ENCODE data around the gene SLC12A9. TPM values are rescaled to one million over a fixed set of nuclear protein-coding genes. Genes with fewer than 3 reads are reported as not detected.

The SLC12A9 gene
- total RNA-seq, 6 donors from 2014 or later = 14.5 to 50.1 (median 43.9) TPM

DNA sequence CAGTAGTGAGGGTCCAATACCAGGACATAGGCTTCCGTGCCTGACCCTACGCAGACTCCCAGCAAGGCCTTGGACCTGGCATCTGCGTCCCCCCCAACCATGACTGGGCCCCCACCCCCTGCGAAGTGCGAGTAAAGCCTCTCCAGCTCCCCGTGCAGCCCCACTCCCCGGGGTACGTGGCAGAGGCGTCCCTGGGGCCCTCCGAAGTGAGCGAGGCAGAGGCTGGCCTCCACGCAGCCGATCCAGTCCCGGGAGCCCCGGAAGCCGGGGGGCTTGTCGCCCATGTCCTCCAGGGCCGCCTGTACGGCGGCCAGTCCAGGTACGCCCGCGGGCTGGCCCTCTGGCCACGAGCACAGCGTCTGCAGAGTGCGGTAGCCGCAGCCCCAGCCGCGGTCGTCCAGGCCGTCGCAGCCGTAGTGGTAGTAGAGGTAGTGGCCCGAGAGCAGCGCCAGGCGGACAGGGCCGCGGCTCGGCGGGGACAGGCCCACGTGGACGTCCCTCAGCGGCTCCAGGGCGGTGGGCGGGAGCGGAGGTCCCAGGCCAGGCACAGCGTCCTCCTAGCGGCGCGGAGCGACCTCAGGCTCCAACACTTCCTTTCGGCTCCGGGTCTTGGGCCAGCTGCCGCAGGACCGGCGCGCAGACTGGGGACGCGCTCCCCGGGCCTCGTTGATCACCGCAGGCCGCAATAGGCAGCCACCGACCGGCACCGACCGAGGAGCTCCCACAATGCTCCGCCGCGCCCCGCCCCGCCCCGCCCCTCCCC is 36.7 kb downstream of the SLC12A9 start, which contains the start of gene UFSP1:
UFSP1 (minus strand) TSS at position 728 of the 763 bp plus-strand sequence; CDS start at position 284, 444 bp downstream.
- Histone ChIP-seq H3K9me3 (no peaks in the 10 kb centered on the region), H3K4me1 (peaks cover 32 to 40% (median 37%) of the 10 kb centered on the region in 4 donors), H3K4me3 (peak within 1 kb of the TSS; percentile 67 to 80 (median 74)), H3K27ac (peak within 1 kb of the TSS; percentile 84 to 95 (median 91)), H3K27me3 (peaks cover 0 to 4% (median 0%) of the 10 kb centered on the region in 4 donors), H3K36me3 (peaks cover 19 to 45% (median 37%) of the 10 kb centered on the region in 4 donors)
- TF ChIP-seq POLR2AphosphoS5 (IDR thresholded peaks at IDR 0.05) = no peak
- TF ChIP-seq EP300 (IDR thresholded peaks at IDR 0.05) = no peak
- TF ChIP-seq POLR2A (IDR thresholded peaks at IDR 0.05) = peak in 1 of 4 donors; percentile 23
- TF ChIP-seq, protein P1, sequence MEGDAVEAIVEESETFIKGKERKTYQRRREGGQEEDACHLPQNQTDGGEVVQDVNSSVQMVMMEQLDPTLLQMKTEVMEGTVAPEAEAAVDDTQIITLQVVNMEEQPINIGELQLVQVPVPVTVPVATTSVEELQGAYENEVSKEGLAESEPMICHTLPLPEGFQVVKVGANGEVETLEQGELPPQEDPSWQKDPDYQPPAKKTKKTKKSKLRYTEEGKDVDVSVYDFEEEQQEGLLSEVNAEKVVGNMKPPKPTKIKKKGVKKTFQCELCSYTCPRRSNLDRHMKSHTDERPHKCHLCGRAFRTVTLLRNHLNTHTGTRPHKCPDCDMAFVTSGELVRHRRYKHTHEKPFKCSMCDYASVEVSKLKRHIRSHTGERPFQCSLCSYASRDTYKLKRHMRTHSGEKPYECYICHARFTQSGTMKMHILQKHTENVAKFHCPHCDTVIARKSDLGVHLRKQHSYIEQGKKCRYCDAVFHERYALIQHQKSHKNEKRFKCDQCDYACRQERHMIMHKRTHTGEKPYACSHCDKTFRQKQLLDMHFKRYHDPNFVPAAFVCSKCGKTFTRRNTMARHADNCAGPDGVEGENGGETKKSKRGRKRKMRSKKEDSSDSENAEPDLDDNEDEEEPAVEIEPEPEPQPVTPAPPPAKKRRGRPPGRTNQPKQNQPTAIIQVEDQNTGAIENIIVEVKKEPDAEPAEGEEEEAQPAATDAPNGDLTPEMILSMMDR (IDR thresholded peaks at IDR 0.05) = peak in 3 of 6 experiments; percentile 2 to 53 (median 45)
- WGBS, 2 donors = 9% methylated on average over 34 of the region's 73 CpGs; no CpG with 5 or more reads in 1 of the 2 donors
- DNase-seq = no peak
- peak; percentile 50 to 66 for ATAC-seq (ENCODE audit: low FRiP score in 2 of 2)

DNA sequence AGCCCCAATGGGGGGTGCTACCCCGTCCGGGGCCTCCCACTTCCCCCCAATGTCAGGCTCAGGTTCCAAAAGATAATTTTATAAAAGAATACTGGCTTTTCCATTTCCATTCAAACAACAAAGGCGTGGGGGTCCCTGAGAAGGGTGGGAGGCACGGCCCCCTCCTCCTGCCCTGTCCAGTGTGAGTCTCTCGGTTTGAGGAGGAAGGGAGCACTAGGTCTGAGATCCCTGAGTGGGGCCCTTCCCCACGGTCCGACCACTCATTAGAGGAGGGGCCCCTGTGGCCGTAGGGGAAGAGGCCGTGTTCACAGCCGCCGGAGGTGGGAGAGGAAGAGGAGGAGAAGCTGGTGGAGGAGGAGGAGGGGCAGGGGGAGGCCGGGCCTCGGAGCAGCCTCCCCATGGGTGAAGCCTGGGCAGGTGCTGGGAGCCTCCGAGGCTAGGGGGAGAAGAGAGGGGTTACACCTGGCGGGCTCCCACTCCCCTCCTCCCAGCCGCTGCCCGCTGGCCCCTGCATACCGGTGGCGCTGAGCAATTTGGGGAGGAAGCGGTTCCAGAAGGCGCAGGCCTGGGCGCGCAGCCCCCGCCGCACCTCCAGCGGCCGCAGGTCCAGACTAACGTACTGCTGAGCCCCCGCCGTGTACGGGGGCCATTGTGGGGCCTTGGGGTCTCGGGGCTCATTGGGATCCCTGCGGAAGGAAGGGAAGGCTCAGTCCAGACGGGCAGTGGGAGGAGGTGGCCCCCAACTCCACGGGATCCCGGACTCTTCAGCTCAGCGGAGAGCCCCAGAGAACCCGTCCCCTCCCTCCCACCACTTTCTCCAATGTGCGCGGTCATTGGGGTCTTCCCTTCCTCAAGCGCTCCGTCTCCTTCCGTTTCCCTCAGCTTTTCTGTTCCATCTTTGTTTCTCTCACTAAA is 38.4 kb downstream of the SLC12A9 start:
- Histone ChIP-seq H3K27ac (peak overlapping the region; percentile 84 to 95 (median 91)), H3K27me3 (peaks cover 0 to 17% (median 11%) of the 10 kb centered on the region in 4 donors), H3K36me3 (peaks cover 10 to 27% (median 20%) of the 10 kb centered on the region in 4 donors), H3K4me1 (peaks cover 45 to 56% (median 53%) of the 10 kb centered on the region in 4 donors), H3K9me3 (no peaks in the 10 kb centered on the region), H3K4me3 (peak overlapping the region in 3 of 4 donors; percentile 71 to 80 (median 77))
- DNase-seq (peak in 1 of 2 donors; percentile 79), ATAC-seq (ENCODE audit: low FRiP score in 2 of 2) (no peak)
- TF ChIP-seq EP300 (IDR thresholded peaks at IDR 0.05) (no peak), POLR2AphosphoS5 (IDR thresholded peaks at IDR 0.05) (no peak), POLR2A (IDR thresholded peaks at IDR 0.05) (no peak)
- TF ChIP-seq, protein P1 (IDR thresholded peaks at IDR 0.05) = no peak
- 21 to 29% methylated on average over 26 to 33 of the region's 43 CpGs for WGBS, 2 donors

DNA sequence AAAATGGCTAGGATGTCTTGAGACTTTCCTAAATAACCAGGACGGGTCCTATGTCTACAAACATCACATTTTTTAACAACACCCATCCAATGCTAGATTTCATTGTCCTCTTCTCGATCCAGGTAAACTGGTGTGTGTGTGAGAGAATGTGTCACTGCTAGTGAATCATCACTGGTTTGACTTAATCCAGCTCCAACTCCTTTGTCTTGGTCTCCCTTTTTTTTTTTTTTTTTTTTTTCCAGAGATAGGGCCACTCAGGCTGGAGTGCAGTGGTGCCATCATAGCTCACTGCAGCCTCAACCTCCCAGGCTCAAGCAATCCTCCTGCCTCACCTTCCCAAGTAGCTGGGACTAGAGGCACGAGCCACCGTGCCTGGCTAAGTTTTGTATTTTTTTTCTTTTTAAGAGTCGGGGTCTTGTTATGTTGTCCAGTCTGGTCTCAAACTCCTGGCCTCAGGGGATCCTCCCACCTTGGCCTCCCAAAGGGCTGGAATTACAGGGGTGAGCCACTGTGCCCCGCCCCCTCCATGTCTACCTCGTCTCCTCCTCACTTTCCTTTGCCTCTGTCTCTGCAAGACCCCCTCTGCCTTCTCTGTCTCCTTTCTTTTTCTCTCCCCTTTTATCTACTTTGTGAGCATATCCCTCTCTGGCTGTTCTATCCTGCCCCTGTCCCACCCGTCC is 39.2 kb downstream of the SLC12A9 start:
- H3K27ac ChIP-seq = no peak overlapping the region
- DNase-seq = no peak

More for the DNA sequence above, 39.2 kb downstream of the SLC12A9 start:
- peaks cover 53 to 64% (median 61%) of the 10 kb centered on the region in 4 donors for H3K4me1 ChIP-seq
- WGBS, 2 donors = 80% methylated on average over 8 of the region's 8 CpGs
- ATAC-seq (ENCODE audit: low FRiP score in 2 of 2) = no peak
- peaks cover 2 to 20% (median 12%) of the 10 kb centered on the region in 4 donors for H3K36me3 ChIP-seq
- H3K27me3 ChIP-seq = peaks cover 0 to 25% (median 18%) of the 10 kb centered on the region in 4 donors
- peak overlapping the region in 1 of 4 donors; percentile 80 for H3K4me3 ChIP-seq
- TF ChIP-seq POLR2A (IDR thresholded peaks at IDR 0.05) (no peak), EP300 (IDR thresholded peaks at IDR 0.05) (no peak), POLR2AphosphoS5 (IDR thresholded peaks at IDR 0.05) (no peak)
- TF ChIP-seq, protein P1 (IDR thresholded peaks at IDR 0.05) = no peak
- no peaks in the 10 kb centered on the region for H3K9me3 ChIP-seq

All from upper lobe of left lung (tissue), 6 donors.